NCI-H1105 treated with DMSO at 0.1 percent for 48 hours (cell line): ENCODE measurements around the gene YTHDC2.
"Not testable (repeated sequence)": the region's sequence is repeated elsewhere in the genome, so short reads cannot be mapped to it uniquely, and the experiment has no call there.

Experiments used
- DNase-seq: peaks from one replicate; lab custom pipeline; 2025; lab: John Stamatoyannopoulos, UW

The YTHDC2 gene

DNA sequence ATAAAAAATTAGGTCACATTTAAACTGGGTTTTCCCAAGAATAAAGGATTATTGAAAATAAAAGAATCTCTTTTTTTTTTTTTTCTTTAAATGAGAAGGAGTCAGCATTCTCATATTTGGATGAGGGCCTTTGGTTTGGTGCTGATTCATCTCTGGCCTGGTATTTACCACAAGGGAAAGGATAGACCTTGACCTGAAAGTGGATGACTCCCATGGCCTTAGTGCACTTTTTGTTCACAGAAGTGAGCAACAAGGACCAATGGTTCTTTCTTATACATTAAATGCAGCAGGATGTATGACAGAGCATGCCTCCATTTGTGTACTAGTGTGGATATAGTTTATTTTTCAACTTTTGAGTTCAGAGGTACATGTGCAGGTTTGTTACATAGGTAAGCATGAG is 6.9 kb downstream of the YTHDC2 start:
- DNase-seq: no peak

DNA sequence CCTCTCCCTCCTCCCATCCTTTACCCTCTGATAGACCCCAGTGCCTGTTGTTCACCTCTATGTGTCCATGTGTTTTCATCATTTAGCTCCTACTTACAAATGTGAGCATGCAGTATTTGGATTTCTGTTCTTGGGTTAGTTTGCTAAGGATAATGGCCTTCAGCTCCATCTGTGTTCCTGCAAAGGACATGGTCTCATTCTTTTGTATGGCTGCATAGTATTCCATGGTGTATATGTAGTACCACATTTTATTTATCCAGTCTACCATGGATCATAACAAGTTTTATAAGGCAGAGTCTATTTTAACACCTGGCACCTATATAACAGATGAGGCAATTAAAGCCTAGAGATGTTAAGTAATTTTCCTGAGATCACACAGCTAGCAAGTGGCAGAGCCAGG is 7.4 kb downstream of the YTHDC2 start:
- no peak for DNase-seq

DNA sequence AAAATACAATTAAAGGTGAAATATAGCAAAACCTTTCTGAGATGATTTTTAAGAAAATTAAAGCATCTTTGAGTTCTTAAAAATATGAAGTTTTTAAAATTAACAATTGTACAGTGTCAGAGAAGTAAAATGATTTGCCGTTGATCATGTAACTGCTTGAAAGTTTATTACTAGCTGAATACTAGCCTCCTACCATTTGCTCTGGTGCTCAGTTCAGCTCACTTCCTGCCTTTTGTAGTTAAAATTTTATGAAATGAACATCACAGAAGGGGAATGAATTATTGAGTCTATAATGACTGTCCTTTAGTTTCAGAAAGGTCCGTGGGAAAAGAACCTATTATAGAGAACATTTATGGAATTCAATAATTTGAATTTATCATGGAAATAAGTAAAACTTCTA is 9.7 kb downstream of the YTHDC2 start:
- no peak for DNase-seq

DNA sequence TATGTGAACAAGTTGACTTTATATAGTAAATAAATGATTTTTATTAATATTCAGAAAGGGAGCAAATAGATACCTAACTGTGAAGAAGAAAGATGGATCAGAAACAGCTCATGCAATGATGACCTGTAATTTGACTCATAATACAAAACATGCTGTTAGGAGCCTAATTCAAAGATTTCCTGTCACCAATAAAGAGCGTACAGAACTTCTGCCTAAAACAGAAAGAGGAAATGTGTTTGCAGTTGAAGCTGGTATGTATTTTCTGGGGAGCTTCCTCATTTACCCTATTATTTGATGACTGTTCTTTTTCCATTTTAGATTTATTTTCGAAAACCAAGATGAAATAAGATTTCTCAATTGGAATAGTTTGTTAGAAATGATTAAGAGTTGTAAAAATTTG is 11.4 kb downstream of the YTHDC2 start:
- no peak for DNase-seq

DNA sequence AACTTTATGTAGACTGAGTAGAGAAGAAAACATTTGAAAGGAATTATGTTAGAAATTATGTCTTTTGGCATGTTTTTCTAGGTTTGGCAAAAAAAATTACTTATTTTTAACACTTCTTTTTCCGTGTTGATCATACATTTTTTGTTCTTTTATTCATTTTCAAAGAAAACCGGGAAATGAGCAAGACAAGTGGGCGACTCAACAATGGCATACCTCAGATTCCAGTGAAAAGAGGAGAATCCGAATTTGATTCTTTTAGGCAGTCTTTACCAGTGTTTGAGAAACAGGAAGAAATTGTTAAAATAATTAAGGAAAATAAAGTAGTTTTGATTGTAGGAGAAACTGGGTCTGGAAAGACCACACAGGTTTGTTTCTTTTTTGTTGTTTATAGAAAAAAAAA is 12.9 kb downstream of the YTHDC2 start:
- DNase-seq: no peak

DNA sequence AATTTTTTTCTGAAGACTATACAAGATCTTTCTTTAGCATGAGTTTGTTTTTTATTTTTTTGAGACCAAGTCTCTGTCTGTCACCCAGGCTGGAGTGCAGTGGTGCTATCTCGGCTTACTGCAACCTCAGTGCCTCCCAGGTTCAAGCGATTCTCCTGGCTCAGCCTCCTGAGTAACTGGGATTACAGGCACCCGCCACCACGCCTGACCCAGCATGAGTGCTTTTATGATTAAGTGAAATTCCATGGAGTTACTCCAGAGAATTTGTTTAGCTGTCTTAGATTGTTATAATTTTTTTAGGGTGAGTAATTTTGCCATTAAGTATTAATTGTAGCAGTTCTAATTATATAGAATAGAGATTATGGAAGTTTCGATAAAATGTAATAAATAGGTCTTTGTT is 14.3 kb downstream of the YTHDC2 start:
- no peak for DNase-seq

DNA sequence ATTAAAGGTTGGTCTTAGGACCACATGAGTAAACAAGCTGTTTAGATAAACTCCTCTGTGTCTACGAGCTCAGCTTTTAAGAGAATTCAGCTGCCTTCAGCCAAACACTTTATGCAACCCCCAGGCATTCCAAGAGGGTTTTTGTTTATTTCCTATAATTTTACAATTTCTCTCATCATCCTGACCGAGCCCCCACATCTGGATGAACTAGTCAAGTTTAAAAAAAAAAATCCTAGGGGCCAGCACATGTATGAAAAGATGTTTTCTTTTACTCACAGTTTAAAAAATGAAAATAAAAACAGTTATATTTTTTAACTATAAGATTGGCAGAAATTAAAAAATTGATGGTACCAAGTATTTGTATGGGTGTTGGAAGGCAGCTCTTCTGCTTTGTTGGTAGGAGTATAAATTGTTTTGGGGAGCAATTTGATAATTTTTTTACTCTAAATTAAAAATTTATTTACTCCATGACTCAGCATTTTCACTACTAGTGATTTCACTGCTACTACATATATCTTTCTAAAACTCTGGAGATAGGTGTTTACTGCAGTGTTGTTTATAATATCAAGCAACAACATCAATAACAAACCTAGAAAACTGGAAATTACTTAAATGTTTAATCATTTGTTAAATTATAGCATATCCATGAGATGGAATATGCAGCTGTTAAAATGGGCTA is 18.1 kb downstream of the YTHDC2 start:
- no peak for DNase-seq

DNA sequence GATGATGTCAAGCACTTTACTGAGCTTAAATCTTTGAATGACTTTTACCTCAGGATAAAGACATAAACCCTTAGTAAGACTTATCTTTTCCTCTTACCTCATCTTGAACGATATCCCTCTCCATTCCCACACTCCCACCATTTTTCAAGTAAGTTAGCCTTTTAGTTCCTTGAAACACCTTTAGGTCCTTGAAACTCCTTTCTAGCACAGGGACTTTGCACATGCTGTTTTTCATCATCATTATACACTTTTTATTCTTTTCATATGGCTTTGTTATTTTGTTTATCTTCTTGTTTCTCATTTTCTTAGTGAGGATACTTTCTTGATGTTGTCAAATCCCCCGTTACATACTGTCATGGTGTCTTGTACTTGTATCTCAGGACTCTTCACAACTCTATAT is 24.8 kb downstream of the YTHDC2 start:
- DNase-seq: no peak

DNA sequence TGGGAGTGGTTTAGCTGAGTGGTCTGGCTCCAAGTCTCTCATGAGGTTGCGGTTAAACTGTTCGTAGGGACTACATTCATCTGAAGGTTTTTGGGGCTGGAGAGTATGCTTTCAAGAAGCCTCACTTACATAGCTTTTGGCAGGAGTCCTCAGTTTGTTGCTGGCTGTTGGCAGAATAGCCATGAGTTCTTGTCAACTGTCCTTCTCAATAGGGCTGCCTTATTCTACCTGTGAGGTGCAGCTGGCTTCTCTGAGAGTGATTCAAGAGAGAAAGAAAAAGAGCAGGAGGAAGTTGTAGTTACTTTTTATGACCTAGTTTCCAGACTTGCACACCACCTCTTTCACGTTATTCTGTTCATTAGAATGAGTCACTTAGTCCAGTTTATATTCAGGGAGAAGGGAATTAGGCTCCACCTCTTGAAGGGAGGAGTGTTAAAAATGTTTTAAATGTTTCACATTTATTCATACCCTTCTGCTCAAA is 33.2 kb downstream of the YTHDC2 start:
- DNase-seq: no peak

DNA sequence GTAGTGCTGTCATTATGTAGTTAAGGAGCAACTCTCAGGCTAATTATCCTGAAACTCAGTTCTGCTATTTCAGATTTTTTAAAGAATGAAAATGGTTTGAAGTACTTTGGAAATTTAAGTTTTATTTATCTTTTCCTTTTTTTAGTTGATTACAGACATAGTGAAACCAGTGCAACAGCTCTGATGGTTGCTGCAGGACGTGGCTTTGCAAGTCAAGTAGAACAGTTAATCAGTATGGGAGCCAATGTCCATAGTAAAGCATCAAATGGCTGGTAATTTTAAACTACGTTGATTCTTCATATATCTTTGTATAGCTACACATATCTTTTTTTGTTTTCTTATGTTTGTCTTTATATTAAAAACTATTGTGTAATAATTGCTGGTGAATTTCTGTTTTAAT is 34.9 kb downstream of the YTHDC2 start:
- no peak for DNase-seq

DNA sequence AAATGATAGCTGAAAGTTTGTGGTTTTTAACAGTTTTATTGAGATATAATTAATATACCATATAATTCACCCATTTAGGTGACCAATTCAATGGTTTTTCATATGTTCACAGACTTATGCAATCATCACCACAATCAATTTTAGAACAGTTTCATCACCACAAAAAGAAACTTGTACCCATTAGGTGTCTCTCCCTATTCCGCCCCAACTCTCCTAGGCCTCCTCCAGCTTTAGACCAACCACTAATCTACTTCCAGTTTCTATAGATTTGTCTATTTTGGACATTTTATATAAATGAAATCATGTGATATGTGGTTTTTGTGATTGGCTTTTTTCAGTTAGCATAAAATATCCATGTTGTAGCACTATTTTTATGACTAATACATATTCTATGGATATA is 38.6 kb downstream of the YTHDC2 start:
- DNase-seq: no peak

DNA sequence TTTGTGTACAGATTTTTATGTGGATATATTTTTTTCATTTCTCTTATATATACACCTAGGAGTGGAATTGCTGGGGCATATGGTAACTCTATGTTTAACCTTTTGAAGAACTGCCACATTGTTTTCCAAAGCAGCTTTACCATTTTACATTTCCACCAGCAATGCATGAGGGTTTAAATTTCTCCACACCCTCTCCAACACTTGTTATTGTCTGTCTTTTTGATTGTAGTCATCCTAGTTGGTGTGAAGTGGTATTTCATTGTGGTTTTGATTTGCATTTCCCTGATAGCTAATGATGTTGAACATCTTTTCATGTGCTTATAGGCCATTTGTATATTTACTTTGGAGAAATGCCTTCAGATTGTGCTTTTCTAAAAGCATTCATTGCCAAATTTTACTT is 39.1 kb downstream of the YTHDC2 start:
- no peak for DNase-seq

DNA sequence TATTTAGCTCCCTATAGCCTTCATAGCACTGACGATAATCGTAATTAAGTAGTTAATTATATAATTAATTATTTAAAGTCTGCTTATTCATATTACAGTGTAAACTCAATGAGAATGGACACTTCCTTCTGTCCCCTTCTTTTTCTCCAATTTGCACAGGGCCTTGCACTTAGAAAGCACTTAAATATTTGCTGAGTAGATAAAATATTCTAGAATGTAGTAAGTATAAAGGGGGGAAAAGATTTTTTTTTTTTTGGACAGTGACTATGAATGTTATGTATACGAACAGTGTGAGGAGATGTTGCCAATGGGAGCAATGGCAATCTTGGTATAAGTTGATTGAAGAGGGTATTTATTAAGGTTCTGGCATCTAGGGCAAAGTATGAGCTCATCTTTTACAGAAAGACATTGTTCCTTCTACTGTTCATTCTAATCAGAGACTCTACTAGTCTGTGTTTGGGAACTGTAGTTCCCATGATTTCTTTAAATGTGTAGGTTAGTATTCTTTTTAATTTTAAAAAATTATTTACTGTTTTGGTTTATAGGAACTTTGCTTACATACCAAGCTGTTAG is 49.4 kb downstream of the YTHDC2 start:
- no peak for DNase-seq

DNA sequence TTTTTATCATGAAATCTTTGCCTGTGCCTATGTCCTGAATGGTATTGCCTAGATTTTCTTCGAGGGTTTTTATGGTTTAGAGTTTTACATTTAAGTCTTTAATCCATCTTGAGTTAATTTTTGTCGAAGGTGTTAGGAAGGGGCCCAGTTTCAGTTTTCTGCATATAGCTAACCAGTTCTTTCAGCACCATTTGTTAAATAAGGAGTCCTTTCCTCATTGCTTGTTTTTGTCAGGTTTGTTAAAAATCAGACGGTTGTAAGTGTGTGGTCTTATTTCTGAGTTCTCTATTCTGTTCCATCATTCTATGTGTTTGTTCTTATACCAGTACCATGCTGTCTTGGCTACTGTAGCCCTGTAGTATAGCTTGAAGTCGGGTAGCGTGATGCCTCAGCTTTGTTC is 55.9 kb downstream of the YTHDC2 start:
- DNase-seq: no peak

DNA sequence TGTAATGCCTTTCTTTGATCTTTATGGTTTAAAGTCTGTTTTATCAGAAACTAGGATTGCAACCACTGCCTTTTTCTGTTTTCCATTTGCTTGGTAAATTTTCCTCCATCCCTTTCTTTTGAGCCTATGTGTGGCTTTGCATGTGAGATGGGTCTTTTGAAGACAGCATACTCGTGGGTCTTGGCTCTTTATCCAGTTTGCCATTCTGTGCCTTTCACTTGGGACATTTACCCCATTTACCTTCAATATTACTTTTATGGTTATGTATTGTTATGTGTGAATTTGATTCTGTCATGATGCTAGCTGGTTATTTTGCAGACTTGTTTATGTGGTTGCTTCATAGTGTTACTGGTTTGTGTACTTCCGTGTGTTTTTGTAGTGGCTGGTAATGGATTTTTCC is 59.2 kb downstream of the YTHDC2 start:
- no peak for DNase-seq

DNA sequence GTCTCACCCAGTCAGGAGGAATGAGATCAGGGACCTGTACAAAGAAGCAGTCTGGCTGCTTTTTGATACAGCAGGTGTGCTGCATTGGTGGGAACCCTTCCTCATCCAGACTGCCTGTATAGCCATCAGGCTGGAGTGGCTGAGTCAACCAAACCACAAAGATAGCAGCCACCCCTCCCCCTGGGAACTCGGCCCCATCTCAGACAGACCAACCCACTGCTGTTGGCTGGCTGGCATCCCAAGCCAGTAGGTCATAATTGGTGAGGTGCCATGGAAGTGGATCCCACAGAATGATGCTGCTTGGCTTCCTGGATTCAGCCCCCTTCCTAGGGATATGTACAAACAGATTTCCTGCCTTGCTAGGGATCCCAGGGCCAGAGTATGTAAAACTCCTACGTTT is 60.9 kb downstream of the YTHDC2 start:
- DNase-seq: no peak

DNA sequence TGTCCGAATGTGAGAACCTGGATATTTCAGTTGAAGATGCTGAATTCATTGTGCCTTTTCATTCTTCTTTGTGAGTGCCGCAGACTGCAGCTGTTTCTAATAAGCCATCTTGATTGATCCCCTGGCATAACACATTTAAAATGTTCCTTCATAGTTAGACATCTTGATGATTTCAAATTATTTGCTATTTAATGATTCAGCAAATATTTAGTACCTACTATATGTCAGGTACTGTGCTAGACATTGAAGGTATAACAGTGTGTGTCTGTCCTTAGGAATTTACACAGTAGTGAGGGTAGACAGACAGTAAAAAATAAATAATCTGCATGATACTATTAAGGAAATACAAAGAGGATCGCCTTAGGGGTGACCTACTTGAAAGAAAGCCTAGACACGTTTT is 61.6 kb downstream of the YTHDC2 start:
- DNase-seq: no peak

DNA sequence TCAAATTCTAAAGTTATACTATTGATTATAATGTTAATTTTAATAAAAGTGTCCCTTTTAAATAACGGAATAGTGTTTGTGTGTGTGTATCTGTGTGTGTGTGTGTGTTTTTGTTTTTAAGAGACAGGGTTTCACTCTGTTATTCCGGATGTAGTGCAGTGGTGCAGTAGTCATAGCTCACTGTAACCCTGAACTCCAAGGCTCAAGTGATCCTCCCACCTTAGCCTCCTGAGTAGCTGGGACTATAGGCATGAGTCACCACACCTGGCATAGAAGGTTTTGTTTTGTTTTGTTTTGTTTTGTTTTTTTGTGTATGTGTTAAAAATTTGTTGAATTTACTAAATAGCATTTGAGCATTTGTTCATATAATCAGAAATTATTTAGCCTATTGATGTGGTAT is 64.6 kb downstream of the YTHDC2 start:
- no peak for DNase-seq

DNA sequence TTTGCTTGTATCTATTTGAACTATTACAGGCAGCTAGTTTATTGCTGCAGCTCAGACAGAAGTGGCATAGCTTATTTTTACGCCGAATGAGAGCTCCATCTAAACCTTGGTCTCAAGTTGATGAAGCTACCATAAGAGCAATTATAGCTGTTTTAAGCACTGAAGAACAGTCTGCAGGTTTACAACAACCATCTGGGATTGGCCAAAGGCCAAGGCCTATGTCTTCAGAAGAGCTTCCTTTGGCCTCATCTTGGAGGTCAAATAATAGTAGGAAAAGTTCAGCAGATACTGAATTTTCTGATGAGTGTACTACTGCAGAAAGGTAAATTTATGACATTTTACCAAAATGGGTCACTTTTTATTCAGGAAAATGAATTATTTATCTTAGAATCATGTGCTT is 67.9 kb downstream of the YTHDC2 start:
- peak; percentile 1 for DNase-seq

DNA sequence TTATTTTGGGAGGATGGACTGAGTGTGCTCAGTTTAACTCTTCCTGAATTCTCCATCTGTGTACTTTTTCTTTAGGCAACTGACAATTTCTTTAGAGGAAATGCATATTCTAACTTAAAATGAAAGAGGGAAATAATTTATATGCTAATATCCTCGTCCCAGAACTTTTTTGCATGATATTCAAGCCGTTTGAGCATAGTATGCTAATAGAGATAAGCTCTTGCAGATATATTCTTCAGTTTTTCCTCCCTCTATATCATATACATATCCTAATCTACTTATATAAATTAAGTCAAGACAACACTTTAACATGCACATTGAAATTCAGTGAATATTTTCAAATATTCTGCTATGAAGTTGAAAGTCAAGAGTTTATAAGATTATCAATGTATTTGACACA is 84.7 kb downstream of the YTHDC2 start:
- no peak for DNase-seq

DNA sequence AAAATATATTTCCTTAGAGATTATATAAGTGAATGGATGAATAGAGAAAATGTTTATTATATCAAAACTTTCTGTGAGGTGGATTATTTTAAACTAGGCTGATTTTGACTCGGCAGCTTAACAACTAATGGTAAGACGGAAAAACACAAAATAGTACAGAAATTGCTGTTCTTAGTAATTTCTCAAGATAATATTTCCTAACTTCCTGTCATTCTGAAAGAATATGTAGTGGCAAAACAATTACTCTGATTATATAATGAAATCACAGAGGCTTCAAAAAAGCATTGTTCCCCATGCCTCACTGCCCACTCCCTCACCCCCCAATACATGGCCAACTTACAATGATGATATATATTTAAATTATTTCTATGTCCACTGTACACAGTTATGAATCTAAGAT is 85.4 kb downstream of the YTHDC2 start:
- DNase-seq: no peak

DNA sequence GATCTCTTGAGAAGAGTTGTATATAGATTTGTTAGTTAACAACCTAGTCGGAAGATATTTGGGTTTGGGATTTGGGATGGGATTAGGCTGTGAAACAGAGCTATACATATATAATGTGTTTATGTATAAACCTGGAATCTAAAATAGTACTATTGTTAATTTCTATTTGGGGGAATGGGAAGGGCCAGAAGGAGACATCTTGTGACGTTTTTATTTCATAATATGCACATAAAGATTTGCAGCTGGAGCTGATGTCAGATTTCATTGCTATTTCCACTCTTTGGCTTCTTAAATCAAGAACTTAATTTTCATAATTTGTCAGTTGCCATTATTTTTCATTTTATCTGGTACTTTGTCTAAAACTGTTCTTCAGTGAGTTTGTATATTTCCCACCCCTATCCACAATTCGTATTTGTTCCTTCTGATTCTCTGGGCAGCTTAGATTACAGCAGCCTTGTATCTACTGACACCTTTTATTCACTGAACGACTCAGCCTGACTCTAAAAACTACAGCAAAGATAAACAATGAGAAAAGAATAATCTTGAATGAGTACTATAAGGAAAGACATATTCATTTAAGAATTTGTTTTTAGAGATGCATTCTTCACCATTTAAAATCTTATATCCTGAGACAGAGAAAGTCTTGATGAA is 86.9 kb downstream of the YTHDC2 start:
- no peak for DNase-seq

DNA sequence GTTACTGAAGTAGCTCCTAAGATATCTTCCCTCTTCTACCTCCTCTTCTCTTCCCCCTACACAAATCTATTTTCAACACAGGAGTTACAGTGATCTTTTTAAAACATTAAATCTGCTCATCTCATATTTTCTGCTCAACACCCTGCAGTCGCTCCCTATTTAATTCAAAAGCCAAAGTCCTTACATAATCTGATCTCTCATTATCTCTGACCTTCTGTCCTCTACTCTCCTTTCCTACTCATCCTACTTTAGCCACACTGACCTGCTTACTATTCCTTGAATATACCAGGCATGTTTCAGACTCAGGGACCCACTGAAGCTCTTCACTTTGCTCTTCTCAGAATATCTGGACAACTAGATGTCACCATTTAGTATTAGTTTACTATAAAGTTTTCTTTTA is 87.9 kb downstream of the YTHDC2 start:
- DNase-seq: no peak

DNA sequence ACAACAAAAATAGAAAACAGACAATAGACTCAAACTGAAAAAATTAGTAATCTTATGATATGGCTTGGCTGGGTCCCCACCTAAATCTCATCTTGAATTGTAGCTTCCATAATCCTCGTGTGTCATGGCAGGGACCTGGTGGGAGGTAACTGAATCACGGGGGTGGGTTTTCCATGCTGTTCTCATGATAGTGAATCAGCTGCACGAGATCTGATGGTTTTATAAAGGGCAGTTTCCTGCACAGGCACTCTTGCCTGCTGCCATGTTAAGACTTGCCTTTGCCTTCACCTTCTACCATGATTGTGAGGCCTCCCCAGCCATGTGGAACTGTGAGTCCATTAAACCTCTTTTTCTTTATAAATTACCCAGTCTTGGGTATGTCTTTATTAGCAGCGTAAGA is 89.8 kb downstream of the YTHDC2 start:
- DNase-seq: not testable (repeated sequence)
